ENCODE measurements around the gene ODAD3.
"Not testable (repeated sequence)": the region's sequence is repeated elsewhere in the genome, so short reads cannot be mapped to it uniquely, and the experiment has no call there.

Gene ODAD3

GRCh38 chr19:11434703-11435056, 241 bp downstream of the ODAD3 start:
- DNase-seq, result no peak

- not testable (repeated sequence) for DNase-seq
Measured at GRCh38 chr19:11433526-11433925, 1.4 kb downstream of the ODAD3 start.

DNA sequence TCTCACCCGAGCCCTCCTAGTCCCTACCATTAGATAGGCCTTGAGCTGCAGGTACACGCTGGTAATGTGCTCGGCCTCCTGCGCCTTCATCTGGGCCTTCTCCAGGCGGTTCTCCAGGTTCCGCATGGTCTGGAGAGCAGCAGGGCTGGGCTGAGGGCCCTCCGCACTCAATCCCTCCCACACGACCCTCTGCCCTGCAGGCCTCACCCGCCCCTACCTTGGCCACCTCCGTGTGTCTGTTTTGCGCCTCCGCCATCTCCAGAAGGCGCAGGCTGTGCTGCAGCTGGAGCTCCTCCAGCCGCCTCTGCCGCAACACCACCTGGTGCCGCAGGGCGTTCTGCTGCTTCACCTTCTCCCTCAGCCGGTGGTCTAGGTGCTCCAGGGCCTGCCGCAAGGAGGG, 8.3 kb downstream of the ODAD3 start:
- DNase-seq, result no peak

DNA sequence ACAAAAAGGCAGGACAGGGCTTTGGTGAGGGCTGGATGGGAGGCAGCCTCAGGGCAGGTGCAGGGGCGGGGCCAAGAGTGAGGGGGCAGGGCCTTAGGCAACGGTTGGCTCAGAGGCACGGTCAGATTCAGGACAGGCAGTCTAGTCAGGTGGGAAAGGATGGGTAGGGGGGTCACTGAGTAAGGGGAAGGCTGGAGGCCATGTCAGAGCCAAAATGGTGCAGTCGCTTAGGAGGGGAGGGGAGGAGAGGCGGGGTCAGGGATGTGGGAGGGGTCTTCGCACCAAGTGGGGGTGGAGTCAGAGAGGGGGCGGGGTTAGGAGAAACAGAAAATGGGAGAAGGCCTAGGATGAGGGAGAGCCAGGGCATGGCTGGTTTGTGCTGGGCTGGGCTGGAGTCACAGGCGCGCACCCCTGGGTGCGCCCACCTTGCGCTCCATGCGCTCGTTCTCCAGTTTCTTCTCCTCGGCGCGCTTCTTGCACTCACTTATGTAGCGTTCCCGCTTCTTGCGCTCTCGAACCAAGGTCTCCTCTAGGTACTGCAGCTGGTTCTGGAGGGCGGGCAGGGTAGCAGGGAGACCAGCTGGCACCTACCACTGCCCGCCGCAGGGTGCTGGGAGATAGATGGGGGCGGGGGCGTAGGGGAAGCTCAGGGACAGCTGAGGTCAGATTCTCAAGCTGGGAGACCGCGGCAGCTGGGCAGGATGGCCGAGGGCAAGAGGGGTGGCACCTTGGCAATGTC, 9.0 kb downstream of the ODAD3 start:
- no peak for DNase-seq

GRCh38 chr19:11423791-11424181, 11.1 kb downstream of the ODAD3 start:
- no peak for DNase-seq

DNA sequence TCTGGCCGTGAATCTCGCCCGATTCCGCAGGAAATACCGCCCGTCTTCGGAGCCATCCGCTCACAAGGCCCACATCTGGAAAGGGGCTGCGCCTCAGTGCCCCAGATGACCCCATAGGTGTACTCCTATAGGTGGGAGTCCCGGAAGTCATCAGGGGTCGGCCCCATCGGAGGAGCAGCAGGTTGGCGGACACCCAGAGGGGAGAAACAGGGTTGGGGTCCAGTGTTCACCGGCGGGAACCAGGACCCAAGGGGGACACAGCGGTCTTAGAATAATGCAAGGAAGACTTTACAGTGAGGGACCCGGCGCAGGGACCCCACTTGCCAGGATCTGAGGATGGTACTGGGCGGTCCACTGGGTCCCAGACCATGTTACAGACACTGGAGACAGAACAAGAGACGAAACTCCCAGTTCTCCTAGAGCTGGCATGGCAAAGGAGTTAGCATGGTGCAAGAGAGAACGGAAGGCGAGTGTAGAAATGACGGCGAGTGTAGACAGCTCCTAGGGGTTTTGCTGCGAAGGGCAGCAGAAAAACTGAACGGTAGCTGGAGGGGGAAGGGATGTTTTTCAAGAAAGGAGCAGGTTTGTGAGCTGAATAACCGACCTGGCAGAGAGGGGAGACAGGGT, 11.6 kb downstream of the ODAD3 start:
- DNase-seq, result no peak

DNA sequence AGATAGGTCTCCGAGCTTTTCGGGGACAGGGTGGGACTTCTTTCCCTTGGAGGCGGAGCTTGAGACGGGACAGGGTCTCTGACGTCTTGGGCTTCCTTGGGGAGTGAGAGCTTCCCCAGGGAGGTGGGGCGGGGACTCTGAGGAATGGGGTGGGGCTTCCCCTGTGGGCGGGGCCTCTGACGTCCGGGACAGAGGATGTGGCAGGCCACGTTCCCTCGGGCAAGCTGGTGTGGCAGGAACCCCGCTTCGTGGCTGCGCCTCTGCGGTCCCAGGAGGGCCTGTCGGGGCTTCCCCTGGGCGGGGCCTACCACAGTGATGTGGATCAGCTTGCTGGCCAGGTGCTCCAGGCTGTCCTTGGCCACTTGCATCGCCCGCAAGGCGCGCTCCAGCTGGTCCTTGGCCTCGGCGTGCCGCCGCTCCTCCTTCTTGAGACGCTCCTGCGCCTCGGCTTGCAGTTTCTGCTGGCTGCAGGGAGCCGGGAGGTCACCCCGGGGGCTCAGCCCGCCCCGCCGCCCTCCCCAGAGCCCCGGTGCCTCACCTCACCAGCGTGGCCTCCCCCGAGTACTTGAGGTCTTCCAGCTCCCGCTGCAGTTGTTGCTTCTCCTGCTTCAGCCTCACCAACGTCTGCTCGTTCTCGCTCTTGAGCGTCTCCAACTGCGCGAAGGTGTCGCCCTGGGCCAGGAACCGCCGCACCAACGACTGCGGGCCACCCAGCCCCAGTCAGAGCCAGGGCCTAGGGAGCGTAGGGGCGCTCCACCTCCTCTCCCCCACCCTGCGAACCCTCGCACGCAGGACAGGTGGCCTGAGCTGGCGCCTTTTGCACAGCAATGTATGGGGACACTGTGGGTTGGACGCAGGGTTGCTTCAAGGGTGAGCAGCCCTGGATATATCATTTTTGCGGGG, 12.5 kb downstream of the ODAD3 start:
- no peak for DNase-seq

DNA sequence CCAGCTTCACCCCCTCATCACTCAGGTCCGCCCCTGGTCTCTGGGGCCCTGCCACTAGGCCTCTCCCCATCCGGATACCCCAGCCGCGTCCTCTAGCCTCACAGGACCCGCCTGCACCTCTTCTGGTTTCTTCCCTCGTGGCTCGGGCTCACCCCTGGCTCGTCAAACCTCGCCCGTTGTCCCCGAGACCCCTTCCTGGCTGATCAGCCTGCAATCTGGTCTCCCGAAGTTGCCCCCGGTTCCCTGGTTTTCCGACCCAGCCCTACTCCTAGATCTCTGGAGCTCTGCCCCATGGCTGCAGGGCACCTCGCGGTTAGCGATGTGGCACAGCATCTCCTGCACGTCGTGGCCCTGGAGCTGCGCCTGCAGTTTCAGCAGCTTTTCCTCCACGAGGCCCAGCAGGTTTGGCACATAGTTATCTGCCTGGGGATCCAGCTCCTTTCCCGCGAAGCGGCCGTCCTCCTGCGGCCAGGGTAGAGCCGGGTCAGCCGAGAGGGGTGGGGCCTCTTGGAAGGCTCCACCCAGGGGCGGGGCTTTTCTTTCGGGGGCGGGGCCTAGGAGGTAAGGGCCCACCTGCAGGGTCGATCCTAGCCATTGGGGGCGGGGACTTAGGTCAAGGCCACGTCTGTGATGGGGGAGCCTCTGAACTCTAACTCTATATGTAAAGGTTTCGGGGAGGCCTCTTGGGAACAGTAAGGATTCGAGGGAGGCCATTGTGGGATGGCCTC, 13.4 kb downstream of the ODAD3 start:
- DNase-seq, result no peak

GRCh38 chr19:11420429-11421370, 14.2 kb downstream of the ODAD3 start:
- no peak for DNase-seq

DNA sequence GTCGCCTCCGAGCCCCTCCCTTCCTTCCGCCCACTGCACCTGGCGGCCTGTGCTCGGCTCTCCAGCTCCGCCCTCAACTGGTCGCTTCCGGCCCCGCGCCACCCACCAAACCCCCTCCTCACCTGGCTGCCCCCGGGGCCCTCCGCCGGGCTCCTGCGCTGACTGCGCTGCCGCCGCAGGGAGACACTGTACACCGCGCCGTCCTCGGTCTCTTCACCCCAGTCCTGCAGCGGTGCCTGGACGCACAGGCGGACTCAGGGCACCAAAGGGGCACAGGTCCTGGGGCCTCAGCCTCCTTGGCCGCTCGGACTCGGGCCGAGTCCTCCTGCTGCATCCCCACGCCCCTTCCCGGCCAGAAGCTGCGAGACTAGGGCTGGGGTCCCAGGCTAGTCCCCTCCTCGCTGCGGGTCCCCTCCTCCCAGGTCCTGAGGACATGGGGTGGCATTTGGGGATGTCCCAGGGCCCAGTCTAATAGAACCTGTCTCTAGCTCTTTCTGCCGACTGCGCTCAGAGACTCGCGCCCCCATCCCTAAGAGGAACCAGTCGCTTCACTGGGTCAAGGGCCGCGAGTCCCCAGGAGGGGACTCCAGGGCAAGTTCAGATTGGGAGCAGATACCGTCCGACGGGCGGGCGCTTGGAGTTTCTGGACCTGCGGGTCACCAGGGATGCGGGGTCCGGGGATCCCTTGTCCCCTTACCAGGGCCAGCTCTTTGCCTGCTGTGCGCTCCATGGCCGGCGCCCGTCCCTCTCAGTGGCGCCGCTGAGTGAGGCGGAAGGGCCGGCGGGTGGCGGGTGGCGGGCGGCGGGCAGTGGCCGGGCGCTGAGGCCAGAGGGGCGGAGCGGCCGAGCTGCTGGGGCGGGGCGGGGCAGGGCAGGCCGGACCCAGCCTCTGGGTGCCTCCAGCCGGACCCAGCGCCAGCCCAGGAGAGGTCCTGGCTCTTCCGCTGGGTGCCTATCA, 16.1 kb downstream of the ODAD3 start, which contains the start of gene RGL3:
TSS of gene RGL3 (minus strand) at position 766 of the 958 bp plus-strand sequence. CDS start at position 730, 36 bp downstream.
- DNase-seq, result no peak

DNA sequence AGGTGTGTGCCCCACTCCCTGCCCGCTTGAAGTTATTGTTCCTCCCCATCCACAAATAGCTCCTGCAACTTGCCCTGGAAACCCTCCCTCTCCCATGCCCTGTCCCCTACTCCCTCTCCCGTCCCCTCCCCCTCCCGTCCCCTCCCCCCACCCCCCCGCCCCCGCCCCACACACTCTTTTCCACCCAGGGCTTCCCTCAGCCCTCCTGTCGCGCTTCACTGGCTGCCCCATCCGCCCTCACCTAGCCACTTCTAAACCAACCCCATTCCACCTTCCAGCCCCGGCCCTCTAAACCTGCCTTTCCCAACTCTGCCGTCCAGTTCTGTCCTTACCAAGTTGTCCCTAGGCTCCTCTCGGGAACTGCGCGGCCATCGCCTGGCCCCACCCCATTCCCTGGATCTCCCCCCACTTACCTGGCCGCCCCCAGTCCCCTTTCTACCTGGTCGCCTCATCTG, 16.8 kb downstream of the ODAD3 start:
- DNase-seq, result no peak

- DNase-seq, result no peak
Measured at GRCh38 chr19:11416346-11417052, 18.4 kb downstream of the ODAD3 start.

DNA sequence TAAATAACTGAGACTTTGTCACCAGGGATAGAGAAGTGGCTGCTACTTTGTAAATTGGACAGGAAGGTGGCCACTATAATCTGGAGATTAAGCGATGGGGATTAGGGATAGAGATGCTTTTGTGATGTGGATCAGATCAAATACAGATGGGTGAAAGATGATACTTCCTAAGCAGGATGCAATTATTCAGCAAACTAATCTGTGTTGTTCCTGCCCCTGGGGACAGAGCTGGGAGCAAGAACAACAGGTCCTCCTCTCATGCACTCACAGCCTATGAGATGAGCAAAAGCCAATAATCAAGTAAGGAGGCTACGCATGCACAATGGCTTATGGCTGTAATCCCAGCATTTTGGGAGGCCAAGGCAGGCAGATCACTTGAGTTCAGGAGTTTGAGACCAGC, 20.4 kb downstream of the ODAD3 start:
- peak; percentile 99 for DNase-seq

- no peak for DNase-seq
Measured at GRCh38 chr19:11410682-11411081, 24.2 kb downstream of the ODAD3 start.

DNA sequence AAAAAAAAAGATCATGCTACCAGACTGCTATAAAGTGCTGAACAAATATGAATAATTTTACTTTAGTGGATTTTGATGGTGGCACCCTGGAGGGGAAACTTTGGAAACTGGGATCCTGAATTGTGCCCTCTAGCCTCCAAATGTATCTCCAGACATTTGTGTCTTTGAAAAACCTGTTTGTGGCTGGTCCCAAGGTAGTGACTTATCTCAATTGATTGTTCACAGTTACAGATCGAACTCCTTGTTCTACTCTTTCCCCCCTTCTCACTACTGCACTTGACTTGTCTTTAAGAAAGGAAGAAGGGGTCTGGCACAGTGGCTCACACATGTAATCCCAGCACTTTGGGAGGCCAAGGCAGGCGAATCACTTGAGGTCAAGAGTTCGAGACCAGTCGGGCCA, 26.3 kb downstream of the ODAD3 start:
- DNase-seq, result no peak

DNA sequence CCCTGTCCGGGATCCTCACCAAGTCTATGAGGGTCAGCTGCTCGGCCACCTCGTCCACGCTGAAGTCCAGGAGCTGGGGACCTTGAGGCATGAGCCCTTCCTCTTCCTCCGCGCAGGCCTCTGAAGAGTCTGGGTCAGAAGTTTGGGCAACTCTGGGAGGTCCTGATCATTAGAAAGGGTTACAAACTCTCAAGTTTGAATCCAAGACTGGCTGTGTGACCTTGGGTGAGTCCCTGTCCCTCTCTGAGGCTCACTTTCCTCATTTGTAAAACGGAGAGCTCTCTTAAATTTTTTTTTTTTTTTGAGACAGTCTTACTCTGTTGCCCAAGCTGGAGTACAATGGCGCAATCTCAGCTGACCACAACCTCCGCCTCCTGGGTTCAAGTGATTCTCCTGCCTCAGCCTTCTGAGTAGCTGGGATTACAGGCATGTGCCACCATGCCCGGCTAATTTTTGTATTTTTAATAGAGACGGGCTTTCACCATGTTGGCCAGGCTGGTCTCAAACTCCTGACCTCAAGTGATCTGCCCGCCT, 28.2 kb downstream of the ODAD3 start:
- DNase-seq, result not testable (repeated sequence)

DNA sequence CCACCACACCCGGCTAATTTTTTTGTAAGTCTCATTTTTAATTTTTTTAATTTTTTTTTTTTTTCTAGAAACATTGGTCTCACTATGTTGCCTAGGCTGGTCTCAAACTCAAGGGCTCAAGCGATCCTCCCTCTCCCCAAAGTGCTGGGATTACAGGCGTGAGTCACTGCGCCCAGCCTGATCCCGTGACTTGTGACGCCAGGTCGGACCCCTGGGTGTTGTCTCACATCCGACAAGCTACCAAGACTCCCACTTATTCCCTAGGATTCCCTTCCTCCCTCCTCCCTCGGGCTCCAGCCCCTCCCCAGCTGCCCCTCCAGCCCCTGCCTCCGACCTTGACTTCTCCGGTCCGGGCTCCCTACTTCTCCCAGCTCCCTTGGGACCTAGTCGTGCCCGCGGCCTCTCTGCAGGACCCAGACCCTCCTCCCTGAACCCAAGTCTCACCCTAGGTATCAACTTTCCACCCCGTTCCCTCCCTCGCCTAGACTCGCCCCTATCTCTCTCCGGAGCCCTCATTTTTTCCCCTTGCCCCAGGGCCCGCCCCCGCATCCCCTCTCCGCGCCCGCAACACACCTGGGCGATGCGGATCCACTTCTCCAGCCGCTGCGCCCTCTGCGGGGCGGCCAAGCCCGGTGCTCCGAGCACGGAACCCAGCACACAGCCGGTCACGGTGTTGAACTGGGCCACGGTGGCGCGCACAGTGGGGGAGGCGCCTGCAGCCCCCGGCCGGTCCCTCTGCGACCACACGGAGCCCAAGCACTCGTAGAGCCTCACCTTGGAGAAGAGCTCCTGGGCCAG, 28.9 kb downstream of the ODAD3 start:
- DNase-seq, result no peak

DNA sequence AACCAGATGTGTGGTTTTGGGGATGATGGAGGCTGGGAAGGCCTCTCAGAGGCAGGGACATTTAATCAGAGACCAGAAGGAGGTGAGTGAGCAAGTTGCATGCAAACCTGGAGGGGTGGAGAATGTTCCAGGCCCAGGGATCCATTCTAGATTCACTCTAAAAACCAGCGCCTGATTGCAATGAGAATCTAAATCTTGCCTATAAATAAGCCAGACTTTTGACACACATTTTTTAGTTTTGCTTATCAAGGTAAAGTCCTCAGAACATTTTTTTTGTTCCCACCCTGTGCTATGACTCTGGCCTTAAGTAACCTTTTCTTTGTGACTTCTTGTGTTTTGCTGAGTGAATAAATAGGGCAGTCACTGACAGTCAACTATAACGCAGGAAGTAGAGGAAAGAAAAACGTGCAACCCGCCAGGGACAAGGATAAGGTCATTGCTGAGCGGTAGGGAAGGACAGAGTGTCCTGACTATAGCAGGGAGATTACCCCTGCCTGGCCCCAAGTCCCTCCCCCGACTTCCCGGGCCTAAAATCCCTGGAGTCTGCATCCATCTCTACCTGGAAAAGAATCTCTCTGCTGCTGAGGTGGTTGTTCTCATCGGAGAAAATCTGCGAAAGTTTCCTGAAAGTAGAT, 30.2 kb downstream of the ODAD3 start:
- DNase-seq, result no peak

Measured in NCI-H524 treated with DMSO at 0.1 percent for 48 hours (cell line).